GM12891 (cell line): ENCODE results near the gene RAB40C.

Experiments used
- PAX5 ChIP-seq: IDR thresholded peaks from 2 replicates; pipeline ENCODE4 v1.6.1; 2011; ENCODE audit warnings: low read length, moderate library complexity, mild to moderate bottlenecking; ENCODE audit not compliant: insufficient read depth, severe bottlenecking
- POLR2A ChIP-seq: IDR thresholded peaks from 2 replicates; pipeline ENCODE4 v1.6.1; 2011; ENCODE audit warnings: low read depth, low read length, control low read depth
- TAF1 ChIP-seq: IDR thresholded peaks from 2 replicates; pipeline ENCODE4 v1.6.1; 2011; ENCODE audit warnings: low read depth, low read length, control low read depth

DNA sequence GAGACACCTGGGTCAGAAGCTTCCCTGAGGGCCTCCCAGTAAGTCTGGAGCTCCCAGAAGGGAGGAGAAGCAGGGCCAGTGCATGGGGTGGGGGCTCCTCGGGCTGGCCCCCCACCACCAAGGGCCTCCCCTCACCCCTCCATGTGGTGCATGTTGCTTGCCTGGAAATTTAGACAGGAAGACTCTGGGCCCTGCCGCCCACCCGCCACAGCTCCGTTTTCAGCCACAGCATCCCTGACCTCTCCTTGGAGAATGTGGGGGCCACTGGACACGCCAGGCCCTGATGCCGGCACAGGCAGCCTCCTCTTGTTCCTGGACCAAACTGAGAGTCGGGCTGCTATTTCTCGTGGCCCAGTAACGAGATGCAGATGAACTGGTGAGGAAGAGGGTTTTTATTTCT, 49.0 kb downstream of the RAB40C start:
- TF ChIP-seq TAF1: no peak
- no peak for TF ChIP-seq POLR2A
- no peak for TF ChIP-seq PAX5
